ENCODE data around the gene KIAA1328. TPM values are rescaled to one million over a fixed set of nuclear protein-coding genes. Genes with fewer than 3 reads are reported as not detected.
"Not testable (repeated sequence)": the region's sequence is repeated elsewhere in the genome, so short reads cannot be mapped to it uniquely, and the experiment has no call there.

The KIAA1328 gene
- total RNA-seq, 1 donor, result 6.0 TPM

- no peak overlapping the region for H3K4me3 ChIP-seq (ENCODE audit: low read depth, low read length)
- no peak for TF ChIP-seq CTCF (IDR thresholded peaks at IDR 0.05; ENCODE audit: insufficient read depth, low read depth, low read length)
Measured at GRCh38 chr18:36900466-36900865, 71.5 kb downstream of the KIAA1328 start.

GRCh38 chr18:36901277-36901701 is 72.4 kb downstream of the KIAA1328 start:
- no peak for DNase-seq (ENCODE audit: low read depth)
- H3K4me3 ChIP-seq (ENCODE audit: low read depth, low read length), result no peak overlapping the region
- no peak for TF ChIP-seq CTCF (IDR thresholded peaks at IDR 0.05; ENCODE audit: insufficient read depth, low read depth, low read length)

More at GRCh38 chr18:36900466-36900865, 71.5 kb downstream of the KIAA1328 start:
- DNase-seq (ENCODE audit: low read depth), result no peak

DNA sequence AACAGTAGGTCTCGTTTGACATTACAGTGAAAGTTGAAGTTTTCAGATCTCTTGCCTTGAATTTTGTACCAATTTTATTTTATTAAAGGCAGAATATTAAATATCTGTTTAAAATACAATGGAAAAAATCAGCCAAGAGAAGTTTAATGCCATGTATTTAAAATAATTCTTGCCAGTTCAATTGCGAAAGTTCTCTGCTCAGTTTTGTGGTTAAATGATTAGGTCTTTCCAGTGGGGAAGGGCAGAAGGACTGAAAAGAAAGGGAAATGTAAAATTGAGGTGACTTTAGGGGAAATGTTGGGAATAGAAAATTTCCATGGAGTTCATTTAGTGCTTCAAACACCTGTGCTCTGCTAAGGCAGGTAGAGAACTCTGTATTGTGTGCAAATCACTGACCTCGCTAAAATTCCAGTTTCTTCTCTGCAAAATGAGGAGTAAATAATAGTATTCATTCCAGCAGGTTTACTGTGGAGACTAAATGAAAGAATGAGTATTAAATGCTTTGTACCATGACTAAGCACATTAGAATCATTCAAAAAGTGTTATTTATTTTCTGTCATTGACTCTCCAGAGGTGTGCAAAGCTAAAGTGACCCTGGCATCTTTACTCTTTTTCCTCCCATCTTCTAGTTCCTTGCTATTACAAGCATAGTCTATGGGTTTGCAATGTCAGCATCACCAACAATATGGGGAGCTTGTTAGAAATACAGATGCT is 74.4 kb downstream of the KIAA1328 start:
- DNase-seq (ENCODE audit: low read depth), result peak; percentile 10
- H3K4me3 ChIP-seq (ENCODE audit: low read depth, low read length), result no peak overlapping the region
- TF ChIP-seq CTCF (IDR thresholded peaks at IDR 0.05; ENCODE audit: insufficient read depth, low read depth, low read length), result no peak

DNA sequence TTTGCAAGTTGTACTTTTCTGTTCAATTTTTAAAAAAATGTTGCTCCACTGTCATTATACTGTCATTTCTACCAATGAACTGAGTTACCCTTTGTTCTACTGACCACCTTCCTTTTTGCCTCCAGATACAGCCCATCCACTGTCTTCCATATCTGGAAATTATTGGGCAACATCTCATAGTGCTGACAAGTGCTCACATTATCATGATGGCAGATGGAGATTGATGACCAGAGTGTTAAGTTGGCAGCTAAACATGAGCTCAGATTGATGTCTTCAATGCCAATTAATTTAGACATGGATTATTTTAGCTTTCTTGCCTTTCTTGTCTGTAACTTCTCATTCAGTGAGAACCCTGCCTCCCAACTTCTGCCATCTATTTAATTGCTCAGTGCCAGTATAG is 76.6 kb downstream of the KIAA1328 start:
- DNase-seq (ENCODE audit: low read depth), result no peak
- TF ChIP-seq CTCF (IDR thresholded peaks at IDR 0.05; ENCODE audit: insufficient read depth, low read depth, low read length), result no peak

DNA sequence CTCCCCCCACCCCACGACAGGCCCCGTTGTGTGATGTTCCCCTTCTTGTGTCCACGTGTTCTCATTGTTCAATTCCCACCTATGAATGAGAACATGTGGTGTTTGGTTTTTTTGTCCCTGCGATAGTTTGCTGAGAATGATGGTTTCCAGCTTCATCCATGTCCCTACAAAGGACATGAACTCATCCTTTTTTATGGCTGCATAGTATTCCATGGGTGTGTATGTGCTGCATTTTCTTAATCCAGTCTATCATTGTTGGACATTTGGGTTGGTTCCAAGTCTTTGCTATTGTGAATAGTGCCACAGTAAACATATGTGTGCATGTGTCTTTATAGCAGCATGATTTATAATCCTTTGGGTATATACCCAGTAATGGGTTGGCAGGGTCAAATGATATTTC is 80.4 kb downstream of the KIAA1328 start:
- H3K4me3 ChIP-seq (ENCODE audit: low read depth, low read length); DNase-seq (ENCODE audit: low read depth): not testable (repeated sequence)

More for the DNA sequence above, 76.6 kb downstream of the KIAA1328 start:
- no peak overlapping the region for H3K4me3 ChIP-seq (ENCODE audit: low read depth, low read length)

- no peak for DNase-seq (ENCODE audit: low read depth)
- H3K4me3 ChIP-seq (ENCODE audit: low read depth, low read length), result no peak overlapping the region
- no peak for TF ChIP-seq CTCF (IDR thresholded peaks at IDR 0.05; ENCODE audit: insufficient read depth, low read depth, low read length)
Measured at GRCh38 chr18:36912887-36913286, 84.0 kb downstream of the KIAA1328 start.

DNA sequence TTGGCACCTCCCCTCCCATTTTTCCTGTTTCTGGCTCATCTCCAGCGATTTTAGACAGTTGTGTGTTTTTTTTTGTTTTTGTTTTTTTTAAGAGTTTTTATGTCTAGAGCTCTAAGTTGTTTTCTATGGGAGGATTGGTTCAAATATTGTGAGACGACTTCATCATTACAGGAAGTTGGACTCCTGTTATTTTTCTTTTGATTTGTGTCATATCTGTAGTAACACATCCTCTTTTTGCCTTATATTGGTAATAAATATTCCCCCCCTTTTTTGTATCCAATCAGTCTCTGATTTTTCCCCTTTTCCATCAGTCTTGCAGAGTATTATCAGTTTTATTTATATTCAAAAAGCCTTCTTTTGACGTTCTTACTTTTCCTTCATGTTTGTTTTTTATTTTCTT is 89.0 kb downstream of the KIAA1328 start:
- no peak for DNase-seq (ENCODE audit: low read depth)
- no peak for TF ChIP-seq CTCF (IDR thresholded peaks at IDR 0.05; ENCODE audit: insufficient read depth, low read depth, low read length)
- H3K4me3 ChIP-seq (ENCODE audit: low read depth, low read length), result no peak overlapping the region
